HT1080 (cell line): ENCODE results near the gene CCDC77. TPM values are rescaled to one million over a fixed set of nuclear protein-coding genes. Genes with fewer than 3 reads are reported as not detected.

Experiments used
- DNase-seq: peaks from one replicate; pipeline ENCODE4 v3.0.0-alpha.2; 2015; ENCODE audit warnings: low read depth
- total RNA-seq: library from RNA; depleted of rRNA; stranded (reverse); fragments of >200 nt; shearing (Covaris generic); gene quantifications from 2 replicates; pipeline ENCODE4 v1.2.3, GENCODE V29; 2014; rRNA removed

The CCDC77 gene
- total RNA-seq, 1 experiment from 2014 or later: 18.7 TPM

GRCh38 chr12:480831-481816, 79.7 kb downstream of the CCDC77 start:
- peak; percentile 44 for DNase-seq

- no peak for DNase-seq
Observed at GRCh38 chr12:482061-482460, 80.6 kb downstream of the CCDC77 start.

GRCh38 chr12:484096-484495, 82.7 kb downstream of the CCDC77 start:
- no peak for DNase-seq

- DNase-seq: no peak
Observed at GRCh38 chr12:490260-490659, 88.8 kb downstream of the CCDC77 start.

Other genes with a start within 250 kb of the CCDC77 start
- not detected in 2 replicates for gene SLC6A12, start 187.5 kb upstream of the CCDC77 start, total RNA-seq
- 0.20 TPM in 1 of 2 replicates, not detected in the other for gene SLC6A13, start 138.8 kb upstream of the CCDC77 start, total RNA-seq
- 20.4 and 32.3 TPM in 2 replicates for gene KDM5A, start 12.3 kb upstream of the CCDC77 start, total RNA-seq
- 0.27 and 0.50 TPM in 2 replicates for gene B4GALNT3, start 58.3 kb downstream of the CCDC77 start, total RNA-seq